ENCODE data around the gene DDIT4L. TPM values are rescaled to one million over a fixed set of nuclear protein-coding genes. Genes with fewer than 3 reads are reported as not detected.

The DDIT4L gene
- total RNA-seq, 1 experiment from 2014 or later, result 7.0 TPM

GRCh38 chr4:100177855-100178254 lies 12.4 kb downstream of the DDIT4L start:
- Histone ChIP-seq H2AFZ (ENCODE audit: low read depth, low read length, poor library complexity, severe bottlenecking) (no peak overlapping the region), H3K4me1 (ENCODE audit: control insufficient read depth in 1 of 2, insufficient read depth in 2 of 2, low read length in 2 of 2) (no peaks in the 10 kb centered on the region), H3K27ac (ENCODE audit: low read depth, low read length) (no peak overlapping the region), H3K79me2 (ENCODE audit: insufficient read depth, low read length) (no peaks in the 10 kb centered on the region), H3K9ac (ENCODE audit: low read length) (no peak overlapping the region), H3K36me3 (ENCODE audit: control insufficient read depth in 1 of 2, insufficient read depth in 2 of 2, low read length in 2 of 2) (no peaks in the 10 kb centered on the region), H3K9me3 (ENCODE audit: control insufficient read depth in 1 of 2, insufficient read depth in 1 of 2, low read depth in 1 of 2, low read length in 2 of 2) (no peaks in the 10 kb centered on the region), H3K4me2 (ENCODE audit: low read length) (no peak overlapping the region), H4K20me1 (ENCODE audit: insufficient read depth) (no peaks in the 10 kb centered on the region; the same call in 1 of the 2 replicates), H3K27me3 (ENCODE audit: insufficient read depth, low read length) (no peaks in the 10 kb centered on the region), H3K4me3 (replicated peaks in 1 of 2; ENCODE audit: low read depth in 1 of 2, low read length in 2 of 2) (no peak overlapping the region), H3K9me2 (ENCODE audit: insufficient read depth) (no peaks in the 10 kb centered on the region)
- ChIA-PET CTCF (no interaction called here), RAD21 (ENCODE audit: low non-redundant PET in 1 of 2, low total read pairs in 2 of 2, uncharacterized antibody in 2 of 2, unreplicated experiment in 2 of 2) (no interaction called here), POLR2A (no interaction called here)
- TF ChIP-seq MAX (IDR thresholded peaks at IDR 0.05), result no peak
- TF ChIP-seq CBX3 (IDR thresholded peaks at IDR 0.05; ENCODE audit: low read depth), result no peak
- TF ChIP-seq ELF1 (IDR thresholded peaks at IDR 0.05; ENCODE audit: borderline replicate concordance, low read depth), result no peak
- no peak for TF ChIP-seq EGR1 (IDR thresholded peaks at IDR 0.05; ENCODE audit: low read depth)
- TF ChIP-seq REST (IDR thresholded peaks at IDR 0.05; ENCODE audit: low read depth), result no peak
- TF ChIP-seq EZH2 (IDR thresholded peaks at IDR 0.05), result no peak
- no peak for TF ChIP-seq SP1 (IDR thresholded peaks at IDR 0.05; ENCODE audit: low read depth)
- no peak for TF ChIP-seq POLR2AphosphoS5 (IDR thresholded peaks at IDR 0.05; ENCODE audit: low read depth, low read length)
- TF ChIP-seq FOSL1 (IDR thresholded peaks at IDR 0.05; ENCODE audit: low read depth), result no peak
- TF ChIP-seq JUND (IDR thresholded peaks at IDR 0.05), result no peak
- DNase-seq (ENCODE audit: low read depth, low spot score) (no peak), ATAC-seq (no peak)
- BruUV-seq (replicated peaks), result no TSS peak
- intact Hi-C loops (cut with micrococcal nuclease), result no loop called here
